ENCODE results near the gene RAP2A.

DNA sequence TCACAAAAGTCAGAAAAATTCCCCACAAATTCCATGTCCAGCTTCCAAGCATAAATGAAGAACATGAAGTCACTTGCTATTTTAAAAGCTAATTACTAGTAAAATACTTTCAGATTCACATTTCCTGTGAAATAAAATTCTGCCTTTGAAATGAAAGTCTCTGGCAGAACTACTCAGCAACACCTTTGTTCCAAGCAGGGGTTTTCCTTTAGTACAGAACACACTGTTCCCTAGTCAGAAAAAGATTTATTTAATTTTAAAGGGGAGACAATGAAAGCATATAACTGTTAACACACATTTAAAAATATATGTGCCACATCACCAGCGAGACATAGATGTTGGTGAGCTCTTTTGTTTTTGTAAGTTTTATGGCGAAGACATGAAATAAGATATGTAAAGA lies 26.4 kb upstream of the RAP2A start:
- TF ChIP-seq, protein P1, sequence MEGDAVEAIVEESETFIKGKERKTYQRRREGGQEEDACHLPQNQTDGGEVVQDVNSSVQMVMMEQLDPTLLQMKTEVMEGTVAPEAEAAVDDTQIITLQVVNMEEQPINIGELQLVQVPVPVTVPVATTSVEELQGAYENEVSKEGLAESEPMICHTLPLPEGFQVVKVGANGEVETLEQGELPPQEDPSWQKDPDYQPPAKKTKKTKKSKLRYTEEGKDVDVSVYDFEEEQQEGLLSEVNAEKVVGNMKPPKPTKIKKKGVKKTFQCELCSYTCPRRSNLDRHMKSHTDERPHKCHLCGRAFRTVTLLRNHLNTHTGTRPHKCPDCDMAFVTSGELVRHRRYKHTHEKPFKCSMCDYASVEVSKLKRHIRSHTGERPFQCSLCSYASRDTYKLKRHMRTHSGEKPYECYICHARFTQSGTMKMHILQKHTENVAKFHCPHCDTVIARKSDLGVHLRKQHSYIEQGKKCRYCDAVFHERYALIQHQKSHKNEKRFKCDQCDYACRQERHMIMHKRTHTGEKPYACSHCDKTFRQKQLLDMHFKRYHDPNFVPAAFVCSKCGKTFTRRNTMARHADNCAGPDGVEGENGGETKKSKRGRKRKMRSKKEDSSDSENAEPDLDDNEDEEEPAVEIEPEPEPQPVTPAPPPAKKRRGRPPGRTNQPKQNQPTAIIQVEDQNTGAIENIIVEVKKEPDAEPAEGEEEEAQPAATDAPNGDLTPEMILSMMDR (IDR thresholded peaks at IDR 0.05), result no peak
- TF ChIP-seq POLR2A (IDR thresholded peaks at IDR 0.05) (no peak), POLR2AphosphoS5 (IDR thresholded peaks at IDR 0.05) (no peak)
